Gastrocnemius medialis (tissue), 4 donors: ENCODE measurements around the gene ASB13. TPM values are rescaled to one million over a fixed set of nuclear protein-coding genes. Genes with fewer than 3 reads are reported as not detected.

Source experiments
- ATAC-seq, 2 donors: fragments of 150-250 bp; one replicate each; pipeline ENCODE4 v1.9.1; 2016
- DNase-seq, 2 donors: peaks; one replicate each; pipeline ENCODE4 v3.0.0-alpha.2; 2019
- H3K27ac ChIP-seq, 4 donors: fragments of 200-600 bp; sonication (generic); 1 replicate in 1 of 4; 2 replicates in 3 of 4; pipeline ENCODE4 v1.5.1; 2016 to 2018; ENCODE audit warnings: mild to moderate bottlenecking in 2 of 4, moderate library complexity in 1 of 4
- H3K27me3 ChIP-seq, 3 donors: fragments of 200-600 bp; sonication (generic) in 2 of 3; 1 replicate in 1 of 3; 2 replicates in 2 of 3; pipeline versions ENCODE4 v1.5.1 to v1.6.0; 2016 to 2019; ENCODE audit warnings: mild to moderate bottlenecking in 1 of 3, moderate library complexity in 1 of 3
- H3K36me3 ChIP-seq, 2 donors: fragments of 200-600 bp; sonication (generic) in 1 of 2; one replicate each; pipeline ENCODE4 v1.5.1; 2017 to 2018
- H3K4me1 ChIP-seq, 2 donors: fragments of 200-600 bp; sonication (generic) in 1 of 2; one replicate each; pipeline ENCODE4 v1.5.1; 2016 to 2017; ENCODE audit warnings: mild to moderate bottlenecking in 2 of 2
- H3K4me3 ChIP-seq, 4 donors: fragments of 200-600 bp; sonication (generic) in 3 of 4; 1 replicate in 1 of 4; 2 replicates in 3 of 4; pipeline ENCODE4 v1.5.1; 2016 to 2019; ENCODE audit warnings: mild to moderate bottlenecking in 2 of 4
- H3K9me3 ChIP-seq, 3 donors: fragments of 200-600 bp; sonication (generic) in 2 of 3; 1 replicate in 1 of 3; 2 replicates in 2 of 3; pipeline ENCODE4 v1.5.1; 2016 to 2019
- POLR2A ChIP-seq, 2 donors: fragments of 450-650 bp; IDR thresholded peaks; one replicate each; pipeline ENCODE4 v1.6.1; 2017; ENCODE audit warnings: antibody characterized with exemption in 2 of 2, mild to moderate bottlenecking in 2 of 2, moderate library complexity in 2 of 2
- in situ Hi-C, 4 donors: fragments of 200-750 bp; cut with MboI; loops; one replicate each; pipeline versions ENCODE4 v1.15.0 to v1.8.0; 2017; ENCODE audit warnings: low sequenced_read_pairs in 4 of 4
- intact Hi-C: fragments of 100-400 bp; cut with DNase I; formaldehyde crosslinking; loops from one replicate; pipeline ENCODE4 v1.15.1; 2023; ENCODE audit warnings: low total_unique reads
- total RNA-seq, 4 donors: library from RNA; depleted of rRNA; stranded (reverse); fragments of >200 nt; gene quantifications; one replicate each; pipeline versions ENCODE4 v1.1.0 to v1.2.3, GENCODE V29; 2016
- TF ChIP-seq, protein P1 (sequence below), 5 experiments: fragments of 450-650 bp in 3 of 5; fragments of 200-600 bp in 2 of 5; sonication (generic) in 2 of 5; IDR thresholded peaks in 4 of 5; conservative IDR thresholded peaks in 1 of 5; 1 replicate in 4 of 5; 2 replicates in 1 of 5; pipeline ENCODE4 v1.5.1; 2016 to 2019; ENCODE audit warnings: antibody characterized with exemption in 5 of 5, mild to moderate bottlenecking in 3 of 5, moderate library complexity in 3 of 5

ASB13 gene
- total RNA-seq, 4 donors from 2014 or later = 9.6 to 20.0 (median 14.9) TPM

DNA sequence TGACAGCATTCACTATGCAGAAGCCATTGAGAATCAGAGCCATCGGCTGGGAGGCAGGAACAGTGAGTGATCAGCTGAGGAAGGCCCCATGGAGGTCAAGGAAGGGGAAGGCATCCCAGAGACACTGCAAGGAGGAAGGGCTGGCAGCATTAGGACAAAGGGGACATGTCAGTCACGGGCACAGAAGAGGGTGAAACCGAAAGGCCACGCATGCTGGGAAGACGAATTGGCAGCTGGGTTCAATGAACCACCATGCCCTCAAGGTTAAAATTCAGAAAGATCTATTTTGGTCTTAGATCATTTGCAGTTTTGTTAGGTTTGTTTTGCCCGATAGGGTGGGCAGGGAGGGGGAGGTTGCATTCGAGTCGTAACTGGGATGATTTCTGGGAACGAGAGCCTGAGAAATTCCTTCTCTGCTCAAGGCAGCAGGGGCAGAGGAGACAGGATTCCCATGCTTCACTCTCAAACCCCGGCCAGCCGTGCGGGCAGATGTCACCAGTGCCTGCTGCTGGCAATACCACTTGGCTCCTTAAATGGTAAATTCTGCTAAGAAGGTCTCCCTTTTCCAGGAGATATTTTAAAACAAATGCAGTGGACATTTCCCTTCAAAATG, 57.7 kb downstream of the ASB13 start:
- Histone ChIP-seq H3K4me3 (no peak overlapping the region), H3K27ac (no peak overlapping the region), H3K36me3 (no peaks in the 10 kb centered on the region), H3K27me3 (no peaks in the 10 kb centered on the region), H3K9me3 (no peaks in the 10 kb centered on the region), H3K4me1 (peaks cover 0 to 16% of the 10 kb centered on the region in 2 donors)
- in situ Hi-C loops = loop anchor here in 1 of 4 donors (25.0 kb wide), 1 partner anchor 771 kb away; the partner anchor contains the start of gene AKR1E2
- no peak for DNase-seq
- intact Hi-C loops = no loop called here
- no peak for ATAC-seq
- TF ChIP-seq, protein P1, sequence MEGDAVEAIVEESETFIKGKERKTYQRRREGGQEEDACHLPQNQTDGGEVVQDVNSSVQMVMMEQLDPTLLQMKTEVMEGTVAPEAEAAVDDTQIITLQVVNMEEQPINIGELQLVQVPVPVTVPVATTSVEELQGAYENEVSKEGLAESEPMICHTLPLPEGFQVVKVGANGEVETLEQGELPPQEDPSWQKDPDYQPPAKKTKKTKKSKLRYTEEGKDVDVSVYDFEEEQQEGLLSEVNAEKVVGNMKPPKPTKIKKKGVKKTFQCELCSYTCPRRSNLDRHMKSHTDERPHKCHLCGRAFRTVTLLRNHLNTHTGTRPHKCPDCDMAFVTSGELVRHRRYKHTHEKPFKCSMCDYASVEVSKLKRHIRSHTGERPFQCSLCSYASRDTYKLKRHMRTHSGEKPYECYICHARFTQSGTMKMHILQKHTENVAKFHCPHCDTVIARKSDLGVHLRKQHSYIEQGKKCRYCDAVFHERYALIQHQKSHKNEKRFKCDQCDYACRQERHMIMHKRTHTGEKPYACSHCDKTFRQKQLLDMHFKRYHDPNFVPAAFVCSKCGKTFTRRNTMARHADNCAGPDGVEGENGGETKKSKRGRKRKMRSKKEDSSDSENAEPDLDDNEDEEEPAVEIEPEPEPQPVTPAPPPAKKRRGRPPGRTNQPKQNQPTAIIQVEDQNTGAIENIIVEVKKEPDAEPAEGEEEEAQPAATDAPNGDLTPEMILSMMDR (IDR thresholded peaks at IDR 0.05 in 4 of 5, conservative IDR thresholded peaks at IDR 0.05 in 1 of 5) = no peak
- no peak for TF ChIP-seq POLR2A (IDR thresholded peaks at IDR 0.05)

DNA sequence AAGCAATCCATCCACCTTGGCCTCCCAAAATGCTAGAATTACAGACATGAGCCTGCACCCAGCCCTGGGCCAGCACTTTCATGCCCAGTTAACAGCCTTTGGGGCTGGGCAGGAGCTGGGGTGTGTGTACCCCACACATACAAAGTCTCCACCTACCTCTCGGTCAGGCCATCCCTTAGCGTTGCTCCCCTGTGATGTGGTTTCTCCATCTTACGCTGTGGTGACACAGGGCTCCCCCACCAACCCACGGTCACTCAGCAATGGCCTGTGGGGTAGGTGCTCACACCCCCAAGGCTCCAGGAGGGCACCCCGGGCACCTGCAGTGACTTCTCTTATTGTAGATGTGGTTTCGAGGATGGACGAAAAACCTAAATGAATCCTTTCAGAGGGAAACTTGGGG, 58.8 kb downstream of the ASB13 start:
- intact Hi-C loops = no loop called here
- no peak overlapping the region for H3K27ac ChIP-seq
- peaks cover 0 to 16% of the 10 kb centered on the region in 2 donors for H3K4me1 ChIP-seq
- H3K4me3 ChIP-seq = no peak overlapping the region
- DNase-seq (no peak), ATAC-seq (no peak)
- TF ChIP-seq POLR2A (IDR thresholded peaks at IDR 0.05) = no peak
- TF ChIP-seq, protein P1 (IDR thresholded peaks at IDR 0.05 in 4 of 5, conservative IDR thresholded peaks at IDR 0.05 in 1 of 5) = no peak
- no peaks in the 10 kb centered on the region for H3K27me3 ChIP-seq
- H3K9me3 ChIP-seq = no peaks in the 10 kb centered on the region
- in situ Hi-C loops = loop anchor here in 1 of 4 donors (25.0 kb wide), 1 partner anchor 770 kb away; the partner anchor contains the start of gene AKR1E2
- no peaks in the 10 kb centered on the region for H3K36me3 ChIP-seq

DNA sequence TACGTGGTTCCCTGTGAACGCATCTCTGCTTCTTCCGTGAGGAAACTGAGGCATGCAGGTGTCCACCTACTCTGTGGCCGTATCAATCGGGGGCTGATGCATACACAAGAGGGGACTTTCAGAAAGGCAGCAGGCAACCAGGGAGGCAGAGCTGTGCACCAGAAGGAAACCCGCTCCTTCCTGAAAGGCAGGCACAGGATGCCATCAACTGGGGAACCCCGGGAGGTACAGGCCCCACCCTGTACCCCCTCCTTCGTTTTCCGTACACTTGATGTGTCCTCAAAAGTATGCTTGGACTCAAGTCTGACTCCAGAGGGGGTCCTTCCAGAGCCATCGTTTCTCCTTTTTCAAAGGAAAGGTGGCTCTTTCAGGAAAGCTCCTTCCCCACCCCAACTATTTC, 59.5 kb downstream of the ASB13 start:
- no peaks in the 10 kb centered on the region for H3K36me3 ChIP-seq
- H3K4me1 ChIP-seq = peaks cover 0 to 23% of the 10 kb centered on the region in 2 donors
- TF ChIP-seq, protein P1 (IDR thresholded peaks at IDR 0.05 in 4 of 5, conservative IDR thresholded peaks at IDR 0.05 in 1 of 5) = no peak
- no peak for TF ChIP-seq POLR2A (IDR thresholded peaks at IDR 0.05)
- DNase-seq = no peak
- H3K4me3 ChIP-seq = no peak overlapping the region
- no peaks in the 10 kb centered on the region for H3K27me3 ChIP-seq
- H3K27ac ChIP-seq = no peak overlapping the region
- intact Hi-C loops (no loop called here), in situ Hi-C loops (loop anchor here in 1 of 4 donors (25.0 kb wide), 1 partner anchor 770 kb away; the partner anchor contains the start of gene AKR1E2)
- ATAC-seq = no peak
- H3K9me3 ChIP-seq = no peaks in the 10 kb centered on the region

DNA sequence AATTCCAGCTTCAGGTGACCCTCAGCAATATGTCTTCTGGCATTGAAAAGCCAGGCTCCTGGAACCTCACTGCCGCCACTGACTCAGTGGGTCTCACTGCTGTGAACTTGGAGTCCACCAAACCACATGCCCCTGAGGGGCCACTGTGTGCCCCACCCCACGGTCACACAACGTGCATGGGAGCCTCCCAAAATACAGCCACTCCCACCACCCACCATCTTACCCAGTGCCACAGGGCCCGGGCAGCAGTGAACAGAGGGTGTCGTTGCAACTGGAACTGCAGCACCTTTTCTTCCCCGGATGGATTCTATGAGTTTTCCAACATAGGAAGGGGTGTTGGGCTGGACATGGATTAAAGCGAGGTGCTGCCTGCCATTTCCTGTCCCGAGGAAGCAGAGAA, 60.1 kb downstream of the ASB13 start:
- intact Hi-C loops (no loop called here), in situ Hi-C loops (loop anchor here in 1 of 4 donors (25.0 kb wide), 1 partner anchor 769 kb away; the partner anchor contains the start of gene AKR1E2)
- TF ChIP-seq, protein P1 (IDR thresholded peaks at IDR 0.05 in 4 of 5, conservative IDR thresholded peaks at IDR 0.05 in 1 of 5) = no peak
- TF ChIP-seq POLR2A (IDR thresholded peaks at IDR 0.05) = no peak
- peaks cover 3 to 21% of the 10 kb centered on the region in 2 donors for H3K4me1 ChIP-seq
- no peak for ATAC-seq
- H3K27ac ChIP-seq = no peak overlapping the region
- DNase-seq = no peak
- H3K27me3 ChIP-seq = no peaks in the 10 kb centered on the region
- no peaks in the 10 kb centered on the region for H3K36me3 ChIP-seq
- H3K9me3 ChIP-seq = no peaks in the 10 kb centered on the region
- H3K4me3 ChIP-seq = no peak overlapping the region
